HG03039 (cell line): ENCODE measurements around the gene PHF23.
A peak's percentile ranks its signal among the peaks of the same experiment; 100 is the strongest.

Experiments used
- ATAC-seq: cut with Tn5 transposase; IDR thresholded peaks from one replicate; pipeline ENCODE4 v1.9.1; 2021; ENCODE audit warnings: mild to moderate bottlenecking, moderate library complexity; ENCODE audit not compliant: unreplicated experiment

The PHF23 gene

DNA sequence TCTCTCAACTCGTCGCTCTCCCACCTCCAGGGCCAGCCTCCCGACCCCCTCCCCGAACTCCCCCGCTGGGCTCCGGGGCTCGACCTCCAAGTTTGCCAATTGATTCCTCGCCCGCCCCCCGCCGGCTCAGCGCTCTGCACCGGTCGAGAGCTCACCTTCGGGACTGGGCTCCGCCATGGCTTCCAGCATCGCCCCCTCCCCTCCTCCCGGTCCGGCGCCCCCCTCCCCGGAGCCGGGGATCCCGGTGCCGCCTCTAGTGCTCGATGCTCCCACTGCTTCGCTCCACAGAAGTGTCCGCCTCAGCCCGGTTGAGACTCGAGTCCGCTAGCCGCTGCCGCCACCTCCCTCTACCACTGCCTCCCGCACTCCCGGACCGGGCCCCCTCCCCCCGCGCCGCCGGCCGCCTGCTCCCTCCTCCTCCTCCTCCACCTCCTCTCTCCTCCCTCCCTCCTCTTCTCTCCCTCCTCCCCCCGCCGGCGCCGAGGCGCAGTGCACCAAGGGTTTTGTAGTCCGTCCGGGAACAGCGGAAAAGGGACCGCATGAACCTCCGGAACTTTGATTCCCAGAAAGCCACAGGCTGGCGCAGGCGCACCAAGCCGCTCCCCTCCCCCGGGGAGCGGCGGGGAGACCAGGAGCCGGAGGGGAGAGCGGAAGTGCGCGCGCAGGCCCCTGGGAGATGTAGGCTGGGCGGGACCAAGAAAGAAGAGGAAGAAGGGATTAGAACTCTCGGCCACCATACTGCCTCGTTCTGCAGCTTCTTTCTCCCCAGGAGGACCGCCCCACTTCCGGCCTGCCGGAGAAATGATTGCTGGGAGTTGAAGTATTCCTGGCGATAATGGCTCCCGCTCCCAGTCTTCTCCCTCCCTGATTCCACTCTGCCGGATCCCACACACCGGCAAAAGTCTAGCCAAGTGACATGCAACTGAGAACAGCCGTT lies at the start of gene PHF23:
TSS of gene PHF23 (minus strand) at position 367 of the 937 bp plus-strand sequence. CDS start at position 189, 178 bp downstream.
- peak; percentile 36 for ATAC-seq

DNA sequence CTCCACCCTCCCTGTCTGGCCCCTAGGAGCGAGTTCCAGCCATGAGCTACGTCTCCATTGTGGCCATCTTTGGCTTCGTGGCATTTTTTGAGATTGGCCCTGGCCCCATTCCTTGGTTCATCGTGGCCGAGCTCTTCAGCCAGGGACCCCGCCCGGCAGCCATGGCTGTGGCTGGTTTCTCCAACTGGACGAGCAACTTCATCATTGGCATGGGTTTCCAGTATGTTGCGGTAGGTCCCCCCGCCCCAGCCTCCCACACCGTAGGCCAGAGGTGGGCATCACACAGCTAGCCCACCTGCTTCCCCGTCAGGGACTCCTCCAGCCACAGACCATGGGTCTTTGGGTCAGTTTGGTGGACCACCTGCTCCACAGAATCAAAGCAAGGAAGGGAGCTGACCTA lies 46.4 kb upstream of the PHF23 start:
- ATAC-seq, result no peak

DNA sequence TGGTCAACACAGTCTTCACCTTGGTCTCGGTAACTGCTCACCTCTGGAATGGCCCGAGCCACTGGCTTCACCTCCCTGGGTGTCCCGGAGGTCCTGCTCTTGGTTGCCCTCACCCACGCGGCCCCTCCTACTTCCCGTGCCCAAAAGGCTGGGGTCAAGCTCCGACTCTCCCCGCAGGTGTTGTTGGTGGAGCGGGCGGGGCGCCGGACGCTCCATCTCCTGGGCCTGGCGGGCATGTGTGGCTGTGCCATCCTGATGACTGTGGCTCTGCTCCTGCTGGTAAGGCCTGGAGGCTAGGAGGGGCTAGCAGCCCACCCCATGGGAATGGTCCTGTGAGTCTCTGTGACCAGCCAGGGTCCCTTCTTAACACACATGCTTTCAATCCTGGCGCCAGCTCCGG lies 45.7 kb upstream of the PHF23 start:
- ATAC-seq, result no peak

DNA sequence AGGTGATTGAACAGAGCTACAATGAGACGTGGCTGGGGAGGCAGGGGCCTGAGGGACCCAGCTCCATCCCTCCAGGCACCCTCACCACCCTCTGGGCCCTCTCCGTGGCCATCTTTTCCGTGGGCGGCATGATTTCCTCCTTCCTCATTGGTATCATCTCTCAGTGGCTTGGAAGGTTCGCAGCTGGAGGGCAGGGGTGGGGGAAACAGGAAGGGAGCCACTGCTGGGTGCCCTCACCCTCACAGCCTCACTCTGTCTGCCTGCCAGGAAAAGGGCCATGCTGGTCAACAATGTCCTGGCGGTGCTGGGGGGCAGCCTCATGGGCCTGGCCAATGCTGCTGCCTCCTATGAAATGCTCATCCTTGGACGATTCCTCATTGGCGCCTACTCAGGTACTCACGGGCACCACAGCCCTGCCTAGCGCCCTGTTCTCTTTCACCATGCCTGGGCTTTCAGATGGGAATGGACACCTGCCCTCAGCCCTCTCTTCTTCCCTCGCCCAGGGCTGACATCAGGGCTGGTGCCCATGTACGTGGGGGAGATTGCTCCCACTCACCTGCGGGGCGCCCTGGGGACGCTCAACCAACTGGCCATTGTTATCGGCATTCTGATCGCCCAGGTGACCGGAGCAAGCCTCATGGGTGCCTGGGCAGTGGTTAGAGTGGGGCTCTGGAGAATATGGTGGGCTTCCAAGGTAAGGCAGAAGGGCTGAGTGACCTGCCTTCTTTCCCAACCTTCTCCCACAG lies 44.4 kb upstream of the PHF23 start:
- ATAC-seq, result no peak

DNA sequence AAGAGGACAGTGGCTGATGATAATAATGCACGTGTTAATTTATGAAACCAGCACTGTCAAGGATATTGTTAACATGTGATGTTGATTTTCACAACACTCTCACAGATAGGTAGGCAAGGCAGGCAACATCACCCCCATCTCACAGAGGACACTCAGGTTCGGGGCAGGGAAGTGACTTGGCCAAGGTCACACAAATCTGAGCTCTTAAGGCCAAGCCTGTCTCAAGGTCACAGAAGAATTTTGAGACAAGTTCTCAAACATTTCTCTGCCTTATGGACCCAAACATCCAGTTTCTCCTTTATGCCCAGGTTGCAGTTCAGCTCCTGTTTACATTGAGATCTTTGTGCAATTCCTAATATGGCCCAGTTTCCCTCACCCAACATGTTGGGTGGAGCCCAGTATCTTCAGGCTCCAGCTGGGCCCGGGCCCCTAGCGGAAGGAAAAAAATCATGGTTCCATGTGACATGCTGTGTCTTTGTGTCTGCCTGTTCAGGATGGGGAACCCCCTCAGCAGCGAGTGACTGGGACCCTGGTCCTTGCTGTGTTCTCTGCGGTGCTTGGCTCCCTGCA lies 43.6 kb upstream of the PHF23 start:
- no peak for ATAC-seq

DNA sequence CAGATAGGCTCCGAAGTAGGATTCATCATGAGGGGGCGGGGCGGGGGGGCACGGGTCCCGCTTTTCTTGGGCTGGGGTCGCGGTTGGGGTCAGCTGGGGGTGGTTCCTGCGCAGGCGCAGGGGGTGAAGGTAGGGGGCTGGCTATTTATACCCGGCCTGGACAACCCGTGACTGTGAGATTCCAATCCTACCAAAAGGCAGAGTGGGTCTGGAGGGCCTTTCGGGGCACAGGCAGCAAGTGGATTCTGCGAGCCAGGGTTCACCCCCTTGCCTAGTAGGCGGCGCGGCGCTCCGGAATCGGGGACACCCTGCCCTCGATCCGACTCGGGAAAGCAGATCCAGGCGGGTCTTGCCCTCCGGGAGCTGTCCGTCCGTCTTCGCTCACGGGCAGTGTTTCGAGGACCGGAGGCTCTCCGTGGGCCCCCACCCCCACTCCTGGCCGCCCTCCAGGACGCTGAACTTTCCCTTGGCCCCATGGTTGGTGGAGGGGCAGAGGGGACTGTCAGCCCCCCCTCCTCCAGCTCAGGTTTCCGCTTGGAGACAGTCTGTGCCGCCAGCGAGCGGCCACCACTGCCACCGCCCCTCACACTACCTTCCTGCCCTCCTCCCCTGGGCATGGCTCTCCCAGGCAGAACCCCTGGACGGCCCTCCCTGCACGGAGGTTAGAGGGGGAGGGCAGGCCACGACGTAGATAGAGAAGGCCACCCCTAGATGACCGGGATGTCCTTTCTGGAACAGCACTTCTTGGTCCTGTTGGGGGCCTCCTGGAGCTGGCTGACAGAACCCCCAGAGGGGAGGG lies 42.9 kb upstream of the PHF23 start:
- ATAC-seq, result no peak

DNA sequence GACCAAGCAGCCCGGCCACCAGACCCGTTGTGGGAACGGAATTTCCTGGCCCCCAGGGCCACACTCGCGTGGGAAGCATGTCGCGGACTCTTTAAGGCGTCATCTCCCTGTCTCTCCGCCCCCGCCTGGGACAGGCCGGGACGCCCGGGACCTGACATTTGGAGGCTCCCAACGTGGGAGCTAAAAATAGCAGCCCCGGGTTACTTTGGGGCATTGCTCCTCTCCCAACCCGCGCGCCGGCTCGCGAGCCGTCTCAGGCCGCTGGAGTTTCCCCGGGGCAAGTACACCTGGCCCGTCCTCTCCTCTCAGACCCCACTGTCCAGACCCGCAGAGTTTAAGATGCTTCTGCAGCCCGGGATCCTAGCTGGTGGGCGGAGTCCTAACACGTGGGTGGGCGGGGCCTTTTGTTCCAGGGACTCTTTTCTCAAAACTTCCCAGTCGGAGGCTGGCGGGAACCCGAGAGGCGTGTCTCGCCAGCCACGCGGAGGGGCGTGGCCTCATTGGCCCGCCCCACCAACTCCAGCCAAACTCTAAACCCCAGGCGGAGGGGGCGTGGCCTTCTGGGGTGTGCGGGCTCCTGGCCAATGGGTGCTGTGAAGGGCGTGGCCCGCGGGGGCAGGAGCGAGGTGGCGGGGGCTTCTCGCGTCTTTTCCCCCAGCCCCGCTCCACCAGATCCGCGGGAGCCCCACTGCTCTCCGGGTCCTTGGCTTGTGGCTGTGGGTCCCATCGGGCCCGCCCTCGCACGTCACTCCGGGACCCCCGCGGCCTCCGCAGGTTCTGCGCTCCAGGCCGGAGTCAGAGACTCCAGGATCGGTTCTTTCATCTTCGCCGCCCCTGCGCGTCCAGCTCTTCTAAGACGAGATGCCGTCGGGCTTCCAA lies 42.1 kb upstream of the PHF23 start, which contains the start of gene SLC2A4:
TSS of gene SLC2A4 (plus strand) at position 645 of the 879 bp plus-strand sequence. CDS start at position 862, 217 bp downstream.
- peak; percentile 59 for ATAC-seq

DNA sequence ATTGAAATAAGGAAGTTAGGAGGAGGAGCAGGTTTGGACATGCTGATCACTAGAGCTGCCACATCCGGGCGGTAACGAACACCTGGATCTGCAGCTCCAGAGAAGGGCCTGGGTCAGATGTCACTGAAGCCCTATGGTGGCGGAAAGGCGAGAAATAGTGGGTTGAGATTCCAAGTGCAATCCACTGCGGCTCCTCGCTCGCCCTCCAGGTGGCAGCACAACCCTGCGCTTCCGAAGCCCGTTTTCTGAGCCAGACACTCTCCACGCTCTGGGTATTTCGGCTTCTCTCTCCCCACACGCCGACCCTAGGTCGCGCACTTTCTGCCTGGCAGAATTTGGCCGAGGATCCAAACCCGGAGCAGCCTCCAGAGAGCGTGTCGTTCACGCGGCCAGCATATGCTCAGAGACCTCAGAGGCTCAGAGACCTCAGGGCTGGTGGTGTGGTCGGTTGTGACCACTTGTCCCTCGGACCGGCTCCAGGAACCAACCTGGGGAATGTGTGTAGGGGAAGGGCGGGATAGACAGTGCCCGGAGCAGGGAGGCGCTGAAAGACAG lies 41.3 kb upstream of the PHF23 start:
- ATAC-seq, result no peak

DNA sequence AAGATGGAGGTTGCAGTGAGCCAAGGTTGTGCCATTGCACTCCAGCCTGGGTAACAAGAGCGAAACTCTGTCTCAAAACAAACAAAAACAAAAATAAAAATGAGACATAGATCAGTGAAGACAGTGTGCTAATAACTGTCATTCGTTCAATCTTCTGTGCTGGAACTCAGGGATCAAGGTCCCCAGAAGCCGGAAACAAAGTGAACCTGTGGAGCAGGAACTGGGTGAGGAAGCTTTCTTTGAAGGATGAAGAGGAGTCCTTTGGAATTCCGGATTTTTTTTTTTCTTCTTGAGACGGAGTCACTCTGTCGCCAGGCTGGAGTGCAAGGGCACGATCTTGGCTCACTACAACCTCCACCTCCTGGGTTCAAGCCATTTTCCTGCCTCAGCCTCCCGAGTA lies 40.2 kb upstream of the PHF23 start:
- no peak for ATAC-seq

DNA sequence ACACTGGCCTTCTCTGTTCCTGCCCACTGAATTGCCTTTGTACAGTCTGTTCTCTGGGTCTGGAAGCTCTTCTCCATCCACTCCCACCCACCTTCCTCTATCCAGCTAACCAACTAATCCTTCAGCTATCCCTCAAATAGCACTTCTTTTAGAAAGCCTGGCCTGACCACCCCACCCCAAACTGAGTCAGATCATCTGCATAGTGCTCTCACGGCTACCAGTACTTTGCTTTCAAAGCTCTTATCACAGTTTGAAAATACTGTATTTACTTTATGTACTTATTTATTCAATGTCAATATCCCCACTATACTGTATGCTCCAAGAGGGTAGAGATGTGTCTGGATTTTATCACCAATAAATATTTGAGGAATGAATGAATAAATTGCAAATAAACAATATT lies 27.5 kb upstream of the PHF23 start:
- ATAC-seq, result no peak

DNA sequence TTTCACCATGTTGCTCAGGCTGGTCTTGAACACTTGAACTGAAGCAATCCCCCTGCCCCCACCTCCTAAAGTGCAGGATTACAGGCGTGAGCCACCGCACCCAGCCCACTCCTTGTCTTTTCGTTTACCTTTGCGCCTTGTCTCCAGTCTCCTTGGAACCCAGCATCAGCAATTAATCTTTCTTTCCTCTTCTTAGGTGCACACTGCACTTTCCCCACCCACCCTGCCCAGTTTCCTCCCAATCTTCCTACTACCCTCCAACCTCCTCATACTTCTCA lies 24.5 kb upstream of the PHF23 start:
- ATAC-seq, result no peak

DNA sequence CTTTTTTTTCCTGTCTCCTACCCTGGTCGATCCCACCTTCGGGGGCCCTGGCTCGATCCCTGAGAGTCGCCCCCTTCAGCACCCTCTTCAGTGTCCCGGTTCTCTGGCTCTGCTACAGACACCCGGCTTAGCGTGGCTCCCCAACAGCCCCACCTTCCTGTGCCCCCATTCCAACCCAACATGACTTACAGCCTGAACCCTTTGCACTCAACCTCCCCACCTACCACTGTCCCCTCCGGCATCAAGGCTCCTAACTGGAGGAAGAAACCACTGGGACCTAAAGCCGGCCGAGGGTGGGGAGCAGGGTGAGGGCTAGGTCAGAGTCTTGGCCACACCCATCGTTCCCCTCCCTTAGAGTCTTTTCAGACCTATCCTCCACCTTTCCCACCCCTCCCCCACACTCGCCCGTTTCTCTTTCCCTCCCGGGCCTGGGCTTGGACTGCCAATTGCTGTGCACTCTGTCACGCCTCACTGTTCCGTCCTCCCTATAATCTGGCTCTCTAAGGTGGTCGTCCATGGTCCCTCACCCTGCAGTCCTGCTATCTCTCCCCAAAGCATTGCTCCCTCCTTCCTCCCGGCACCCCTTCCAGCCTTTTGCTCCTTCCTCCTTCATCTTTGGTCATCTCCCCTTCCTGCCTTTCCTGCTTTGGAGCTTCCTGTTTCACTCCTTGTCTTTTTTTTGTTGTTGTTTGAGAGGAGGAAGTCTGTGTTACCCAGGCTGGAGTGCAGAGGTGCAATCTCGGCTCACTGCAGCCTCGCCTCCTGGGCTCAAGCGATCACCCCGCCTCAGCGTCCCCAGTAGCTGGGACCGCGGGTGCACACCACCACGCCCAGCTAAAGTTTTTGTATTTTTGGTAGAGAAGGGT lies 23.9 kb upstream of the PHF23 start:
- no peak for ATAC-seq

DNA sequence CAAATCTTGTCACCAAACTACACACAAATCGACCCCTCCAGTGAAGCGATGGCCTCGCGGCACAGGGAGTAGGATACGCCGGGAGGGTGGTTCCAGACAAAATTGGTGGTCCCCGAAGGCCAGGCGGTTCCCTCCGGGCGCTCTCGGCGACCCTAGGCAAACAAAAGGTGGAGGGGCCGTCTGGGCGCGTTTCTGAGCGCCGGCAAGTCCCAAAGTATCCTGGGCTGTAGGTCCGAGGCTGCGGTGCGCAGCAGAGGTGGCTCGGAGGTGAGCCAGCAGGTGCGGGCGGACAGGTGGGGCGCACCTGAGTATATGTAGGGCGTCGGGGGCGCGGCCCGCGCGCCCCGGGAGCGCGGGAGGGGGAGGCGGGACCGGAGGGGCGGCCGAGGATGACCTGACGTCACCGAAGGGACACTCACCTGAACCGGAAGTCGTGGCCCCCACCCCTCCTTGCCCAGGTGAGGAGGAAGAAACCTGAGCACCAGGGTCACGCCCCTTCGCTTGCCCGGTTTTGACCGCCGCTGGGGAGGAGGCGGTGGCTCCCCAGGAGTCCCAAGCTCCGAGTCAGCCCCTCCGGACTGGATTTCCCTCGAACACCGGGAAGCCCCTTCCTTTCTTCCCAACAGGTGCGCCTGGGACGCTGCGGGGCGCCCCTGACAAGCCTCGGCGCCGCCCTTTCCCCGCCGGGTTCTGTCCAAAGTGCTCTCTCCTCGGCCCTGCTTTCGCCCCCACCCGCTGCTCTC lies 23.1 kb upstream of the PHF23 start, which contains the start of gene CLDN7:
TSS of gene CLDN7 (minus strand) at position 287 of the 743 bp plus-strand sequence. CDS start 435 bp downstream, outside the sequence.
- ATAC-seq, result no peak

DNA sequence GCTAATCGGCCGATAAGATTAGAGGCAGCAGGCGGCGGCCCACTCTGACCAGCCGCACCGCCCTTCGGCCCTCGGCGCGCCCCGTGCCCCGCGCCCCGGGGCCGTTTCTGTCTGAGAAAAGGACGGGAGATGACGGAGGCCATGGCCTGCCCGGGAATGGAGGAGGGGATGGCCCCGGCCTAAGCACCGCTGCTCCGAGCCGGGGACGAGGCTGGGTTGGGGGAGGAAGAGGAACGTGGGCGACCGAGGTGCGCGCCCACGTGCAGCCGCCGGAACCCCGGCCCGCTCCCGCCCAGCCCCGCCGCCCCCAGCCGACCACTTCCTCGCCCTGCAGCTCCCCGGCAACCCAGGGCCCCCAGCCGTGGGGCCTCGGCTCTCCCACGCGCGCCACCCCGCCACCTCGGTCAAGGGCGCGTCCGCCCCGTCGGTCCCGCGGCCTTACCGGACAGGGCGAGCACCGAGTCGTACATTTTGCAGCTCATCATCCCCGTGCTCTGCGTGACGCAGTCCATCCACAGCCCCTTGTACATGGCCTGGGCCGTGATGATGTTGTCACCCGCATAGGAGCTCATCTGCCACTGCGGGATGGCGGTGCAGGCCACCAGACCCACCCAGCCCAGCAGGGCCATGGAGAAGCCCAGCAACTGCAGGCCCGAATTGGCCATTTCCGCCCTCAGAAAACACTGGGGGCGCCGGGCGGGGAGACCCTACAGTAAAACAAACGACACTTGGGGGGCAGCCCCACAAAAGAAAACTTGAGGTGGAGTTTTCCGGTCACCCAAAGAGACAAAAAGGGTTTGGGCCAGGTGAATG lies 22.3 kb upstream of the PHF23 start:
- no peak for ATAC-seq

DNA sequence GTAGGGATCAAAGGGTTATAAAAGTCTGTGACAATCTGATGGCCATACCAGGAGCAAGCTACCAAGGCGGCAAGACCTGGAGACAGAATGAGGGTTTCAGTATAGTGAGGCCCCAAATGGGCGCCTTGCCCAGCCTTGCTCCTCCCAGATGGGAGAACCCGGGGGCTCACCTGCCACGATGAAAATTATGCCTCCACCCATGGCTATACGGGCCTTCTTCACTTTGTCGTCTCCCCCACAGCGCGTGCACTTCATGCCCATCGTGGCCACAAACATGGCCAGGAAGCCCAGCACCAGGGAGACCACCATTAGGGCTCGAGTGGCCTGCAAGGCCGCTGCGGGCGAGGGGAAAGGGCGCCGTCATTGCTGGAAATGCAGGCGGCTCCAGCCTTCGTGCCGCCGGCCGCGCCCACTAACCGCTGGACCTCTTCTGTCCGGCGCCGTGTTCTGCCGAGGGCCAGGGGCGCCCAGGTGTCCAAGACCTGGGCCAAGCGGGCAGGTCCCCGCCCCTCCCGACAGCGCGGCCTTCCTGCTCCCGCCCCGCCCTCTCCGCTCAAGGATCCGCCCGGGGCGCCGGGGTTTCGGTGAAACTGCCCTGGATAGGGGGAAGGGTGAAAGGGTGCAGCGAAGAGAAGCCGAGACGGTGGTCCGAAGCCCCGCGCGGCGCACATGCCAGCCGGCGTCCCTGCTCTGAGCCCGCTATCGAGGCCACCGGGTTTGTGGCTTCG lies 21.6 kb upstream of the PHF23 start:
- no peak for ATAC-seq

DNA sequence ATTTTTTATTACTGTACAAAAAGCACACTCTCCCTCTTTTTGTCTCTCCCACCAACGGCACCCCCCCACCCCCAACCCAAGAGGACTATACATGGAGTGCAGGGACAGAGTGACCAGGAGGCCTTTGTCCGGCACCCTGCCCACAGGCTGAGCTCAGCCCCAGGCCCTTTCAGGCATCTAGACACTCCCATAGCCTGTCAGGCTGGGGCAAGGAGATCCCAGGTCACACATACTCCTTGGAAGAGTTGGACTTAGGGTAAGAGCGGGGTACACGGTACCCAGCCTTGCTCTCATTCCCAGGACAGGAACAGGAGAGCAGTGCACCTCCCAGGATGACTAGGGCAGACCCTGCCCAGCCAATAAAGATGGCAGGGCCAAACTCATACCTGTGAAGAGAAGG lies 20.9 kb upstream of the PHF23 start:
- ATAC-seq, result no peak

DNA sequence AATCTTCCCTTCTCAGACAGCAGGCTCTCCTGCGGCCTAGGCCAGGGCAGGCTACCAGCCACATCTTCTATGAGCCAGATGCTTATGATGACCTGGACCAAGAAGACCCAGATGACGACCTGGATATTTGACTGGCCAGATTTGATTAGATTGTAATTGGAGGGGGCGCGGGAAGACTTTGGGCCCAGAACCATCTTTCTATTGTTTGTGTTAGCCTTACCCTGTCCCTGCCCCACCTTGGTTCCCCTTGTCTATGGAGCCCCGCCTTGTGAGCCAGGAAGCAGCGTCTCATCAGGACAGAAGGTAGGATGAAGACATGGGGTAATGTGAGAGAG lies 20.3 kb upstream of the PHF23 start:
- no peak for ATAC-seq
